Esophagus muscularis mucosa (tissue), 4 donors: ENCODE measurements around the gene HBA2.

ENCODE experiments used
- EP300 ChIP-seq: sonication (generic); formaldehyde crosslinking; IDR thresholded peaks from one replicate; pipeline ENCODE4 v1.6.1; 2017; ENCODE audit warnings: antibody characterized with exemption
- POLR2A ChIP-seq: fragments of 450-650 bp; IDR thresholded peaks from one replicate; pipeline ENCODE4 v1.6.1; 2017; ENCODE audit warnings: antibody characterized with exemption, moderate library complexity, mild to moderate bottlenecking, low read depth
- POLR2AphosphoS5 ChIP-seq, 2 donors: sonication (generic); formaldehyde crosslinking; IDR thresholded peaks; one replicate each; pipeline ENCODE4 v1.6.1; 2017; ENCODE audit warnings: antibody characterized with exemption in 2 of 2
- TF ChIP-seq, protein P1 (sequence below), 3 experiments: fragments of 200-600 bp in 2 of 3; fragments of 450-650 bp in 1 of 3; sonication (generic) in 2 of 3; IDR thresholded peaks; one replicate each; pipeline ENCODE4 v1.5.1; 2017 to 2019; ENCODE audit warnings: antibody characterized with exemption in 3 of 3, mild to moderate bottlenecking in 2 of 3, moderate library complexity in 1 of 3

DNA sequence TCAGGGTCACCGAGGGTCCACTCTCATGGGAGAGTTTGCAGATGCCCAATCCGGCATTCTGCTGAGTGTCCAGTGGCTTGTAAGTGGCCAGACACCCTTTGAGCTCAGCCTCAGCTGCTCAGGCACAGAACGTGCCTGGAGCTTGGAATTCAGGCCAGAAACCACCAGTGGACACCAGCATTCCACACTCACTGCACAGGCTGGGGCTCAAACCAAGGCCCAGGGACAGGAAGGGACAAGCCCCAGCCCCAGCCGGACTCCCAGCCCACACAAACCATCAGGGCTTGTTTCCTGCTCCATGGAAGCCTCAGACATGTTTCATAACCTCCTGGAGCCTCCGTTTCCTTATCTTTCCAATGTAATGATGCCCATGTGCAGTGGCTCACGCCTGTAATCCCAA is 29.2 kb upstream of the HBA2 start:
- TF ChIP-seq, protein P1, sequence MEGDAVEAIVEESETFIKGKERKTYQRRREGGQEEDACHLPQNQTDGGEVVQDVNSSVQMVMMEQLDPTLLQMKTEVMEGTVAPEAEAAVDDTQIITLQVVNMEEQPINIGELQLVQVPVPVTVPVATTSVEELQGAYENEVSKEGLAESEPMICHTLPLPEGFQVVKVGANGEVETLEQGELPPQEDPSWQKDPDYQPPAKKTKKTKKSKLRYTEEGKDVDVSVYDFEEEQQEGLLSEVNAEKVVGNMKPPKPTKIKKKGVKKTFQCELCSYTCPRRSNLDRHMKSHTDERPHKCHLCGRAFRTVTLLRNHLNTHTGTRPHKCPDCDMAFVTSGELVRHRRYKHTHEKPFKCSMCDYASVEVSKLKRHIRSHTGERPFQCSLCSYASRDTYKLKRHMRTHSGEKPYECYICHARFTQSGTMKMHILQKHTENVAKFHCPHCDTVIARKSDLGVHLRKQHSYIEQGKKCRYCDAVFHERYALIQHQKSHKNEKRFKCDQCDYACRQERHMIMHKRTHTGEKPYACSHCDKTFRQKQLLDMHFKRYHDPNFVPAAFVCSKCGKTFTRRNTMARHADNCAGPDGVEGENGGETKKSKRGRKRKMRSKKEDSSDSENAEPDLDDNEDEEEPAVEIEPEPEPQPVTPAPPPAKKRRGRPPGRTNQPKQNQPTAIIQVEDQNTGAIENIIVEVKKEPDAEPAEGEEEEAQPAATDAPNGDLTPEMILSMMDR (IDR thresholded peaks at IDR 0.05), result no peak
- no peak for TF ChIP-seq EP300
- TF ChIP-seq POLR2A, result no peak
- no peak for TF ChIP-seq POLR2AphosphoS5 (IDR thresholded peaks at IDR 0.05)
